HG03571 (cell line): ENCODE measurements around the gene RFX4.

ENCODE experiments used
- ATAC-seq: cut with Tn5 transposase; IDR thresholded peaks from one replicate; pipeline ENCODE4 v1.9.1; 2021; ENCODE audit not compliant: unreplicated experiment

Gene RFX4

GRCh38 chr12:106801167-106801708 is 218.4 kb downstream of the RFX4 start:
- no peak for ATAC-seq

GRCh38 chr12:106801830-106802533 is 219.2 kb downstream of the RFX4 start:
- ATAC-seq: no peak

GRCh38 chr12:106804668-106805067 is 221.9 kb downstream of the RFX4 start:
- ATAC-seq: no peak
